Spleen (tissue), 11 donors: ENCODE data around the gene OMP. TPM values are rescaled to one million over a fixed set of nuclear protein-coding genes. Genes with fewer than 3 reads are reported as not detected.
A peak's percentile ranks its signal among the peaks of the same experiment; 100 is the strongest.

Experiments
- DNase-seq: peaks from one replicate; pipeline ENCODE4 v3.0.0-alpha.2; 2020
- H3K27ac ChIP-seq, 8 donors: fragments of 200-600 bp; sonication (generic) in 7 of 8; 1 replicate in 4 of 8; 2 replicates in 4 of 8; pipeline versions ENCODE4 v1.5.0 to v1.8.0; 2016 to 2021; ENCODE audit warnings: inconsistent platforms in 4 of 8, mild to moderate bottlenecking in 4 of 8, moderate library complexity in 1 of 8
- H3K27me3 ChIP-seq, 7 donors: fragments of 200-600 bp; sonication (generic) in 6 of 7; replicated peaks in 1 of 7; 1 replicate in 4 of 7; 2 replicates in 3 of 7; pipeline versions ENCODE4 v1.5.0 to v1.8.0; 2016 to 2021; ENCODE audit warnings: inconsistent platforms in 3 of 7, mild to moderate bottlenecking in 1 of 7
- H3K36me3 ChIP-seq, 6 donors: fragments of 200-600 bp; sonication (generic) in 5 of 6; 1 replicate in 4 of 6; 2 replicates in 2 of 6; pipeline versions ENCODE4 v1.5.0 to v1.8.0; 2016 to 2021; ENCODE audit warnings: inconsistent platforms in 2 of 6
- H3K4me1 ChIP-seq, 6 donors: fragments of 200-600 bp; sonication (generic) in 5 of 6; 1 replicate in 3 of 6; 2 replicates in 3 of 6; pipeline versions ENCODE4 v1.5.0 to v1.8.0; 2016 to 2021; ENCODE audit warnings: inconsistent platforms in 3 of 6
- H3K4me3 ChIP-seq, 8 donors: fragments of 200-600 bp; sonication (generic) in 7 of 8; 1 replicate in 4 of 8; 2 replicates in 4 of 8; pipeline versions ENCODE4 v1.5.0 to v1.8.0; 2016 to 2021; ENCODE audit warnings: inconsistent platforms in 4 of 8, mild to moderate bottlenecking in 4 of 8, moderate library complexity in 2 of 8
- H3K9me3 ChIP-seq, 8 donors: fragments of 200-600 bp; sonication (generic) in 7 of 8; 1 replicate in 4 of 8; 2 replicates in 4 of 8; pipeline versions ENCODE4 v1.5.0 to v1.8.0; 2016 to 2021; ENCODE audit warnings: inconsistent platforms in 4 of 8
- POLR2A ChIP-seq, 3 donors: fragments of 450-650 bp; IDR thresholded peaks; one replicate each; pipeline ENCODE4 v1.5.1; 2017; ENCODE audit warnings: antibody characterized with exemption in 3 of 3, mild to moderate bottlenecking in 1 of 3
- POLR2AphosphoS5 ChIP-seq, 3 donors: sonication (generic); formaldehyde crosslinking; IDR thresholded peaks; one replicate each; pipeline ENCODE4 v1.5.1; 2017; ENCODE audit warnings: antibody characterized with exemption in 3 of 3
- WGBS, 5 donors: extraction: QIAGEN DNeasy Blood & Tissue Kit in 3 of 5; methylation state at CpG; one replicate each; pipeline versions ENCODE4 v1.1.5 to v1.1.7; 2013 to 2018; 5-methylcytosine and 5-hydroxymethylcytosine counted together
- intact Hi-C: fragments of 100-400 bp; cut with DNase I; formaldehyde crosslinking; loops from one replicate; pipeline ENCODE4 v1.15.0; 2023; ENCODE audit warnings: low total_unique reads
- polyA plus RNA-seq, 3 donors: library from polyadenylated mRNA; stranded (reverse); fragments of 200-250 nt; gene quantifications; one replicate each; pipeline ENCODE4 v1.2.1, GENCODE V29; 2013
- total RNA-seq, 7 donors: library from RNA; depleted of rRNA in 3 of 7; stranded (reverse); fragments of >200 nt in 3 of 7; fragmentation: NEBNext Ultra II Directional in 4 of 7; extraction: Animal tissue kit (Norgen Biotek cat#: 25700) in 4 of 7; gene quantifications; one replicate each; pipeline versions ENCODE4 v1.1.0 to v1.2.1, GENCODE V29; 2016 to 2021
- TF ChIP-seq, protein P1 (sequence below), 11 experiments: fragments of 200-600 bp in 7 of 11; fragments of 450-650 bp in 4 of 11; sonication (generic) in 4 of 11; IDR thresholded peaks in 8 of 11; conservative IDR thresholded peaks in 3 of 11; 1 replicate in 7 of 11; 2 replicates in 4 of 11; pipeline versions ENCODE4 v1.4.0 to v1.8.0; 2016 to 2021; ENCODE audit warnings: antibody characterized with exemption in 11 of 11, inconsistent platforms in 4 of 11, mild to moderate bottlenecking in 1 of 11
- donor health status: healthy with polysubstance abuse.
- donor health status: DM: no; HTN: no; CAD: no; lungs with moderate emphysema.
- donor health status: DM: no; HTN: no; CAD: no.
- donor health status: Bipolar disorder and iron deficiency.
- donor health status: healthy.
- donor health status: DM: no; HTN: no; CAD: no.
- donor health status: DM: yes; HTN: yes; CAD: no.

OMP gene
- total and polyA plus RNA-seq, 10 donors: 0.51 to 0.64 TPM; not detected in 8

DNA sequence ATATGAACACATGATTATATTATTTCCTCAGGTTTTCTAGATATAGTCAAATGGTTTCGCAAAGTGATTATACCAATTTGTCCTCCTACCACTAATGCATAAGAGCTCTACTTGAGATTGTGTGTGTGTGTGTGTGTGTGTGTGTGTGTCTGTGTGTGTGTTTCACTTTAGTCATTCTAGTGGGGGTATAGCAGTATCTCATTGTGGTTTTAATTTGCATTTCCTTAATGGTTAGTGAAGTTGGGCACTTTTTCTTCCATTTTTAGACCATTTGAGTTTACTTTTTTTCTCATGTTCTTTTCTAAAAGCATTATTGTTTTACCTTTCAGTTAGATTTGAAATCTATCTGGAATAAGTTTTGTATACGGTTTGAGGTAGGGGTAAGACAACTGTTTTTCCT, 23.0 kb upstream of the OMP start:
- intact Hi-C loops: no loop called here
- TF ChIP-seq POLR2A (IDR thresholded peaks at IDR 0.05) (no peak), POLR2AphosphoS5 (IDR thresholded peaks at IDR 0.05) (no peak)
- TF ChIP-seq, protein P1, sequence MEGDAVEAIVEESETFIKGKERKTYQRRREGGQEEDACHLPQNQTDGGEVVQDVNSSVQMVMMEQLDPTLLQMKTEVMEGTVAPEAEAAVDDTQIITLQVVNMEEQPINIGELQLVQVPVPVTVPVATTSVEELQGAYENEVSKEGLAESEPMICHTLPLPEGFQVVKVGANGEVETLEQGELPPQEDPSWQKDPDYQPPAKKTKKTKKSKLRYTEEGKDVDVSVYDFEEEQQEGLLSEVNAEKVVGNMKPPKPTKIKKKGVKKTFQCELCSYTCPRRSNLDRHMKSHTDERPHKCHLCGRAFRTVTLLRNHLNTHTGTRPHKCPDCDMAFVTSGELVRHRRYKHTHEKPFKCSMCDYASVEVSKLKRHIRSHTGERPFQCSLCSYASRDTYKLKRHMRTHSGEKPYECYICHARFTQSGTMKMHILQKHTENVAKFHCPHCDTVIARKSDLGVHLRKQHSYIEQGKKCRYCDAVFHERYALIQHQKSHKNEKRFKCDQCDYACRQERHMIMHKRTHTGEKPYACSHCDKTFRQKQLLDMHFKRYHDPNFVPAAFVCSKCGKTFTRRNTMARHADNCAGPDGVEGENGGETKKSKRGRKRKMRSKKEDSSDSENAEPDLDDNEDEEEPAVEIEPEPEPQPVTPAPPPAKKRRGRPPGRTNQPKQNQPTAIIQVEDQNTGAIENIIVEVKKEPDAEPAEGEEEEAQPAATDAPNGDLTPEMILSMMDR (IDR thresholded peaks at IDR 0.05 in 8 of 11, conservative IDR thresholded peaks at IDR 0.05 in 3 of 11): no peak
- WGBS, 5 donors: 66 to 93% (median 93%) methylated on average over 2 of the region's 2 CpGs

DNA sequence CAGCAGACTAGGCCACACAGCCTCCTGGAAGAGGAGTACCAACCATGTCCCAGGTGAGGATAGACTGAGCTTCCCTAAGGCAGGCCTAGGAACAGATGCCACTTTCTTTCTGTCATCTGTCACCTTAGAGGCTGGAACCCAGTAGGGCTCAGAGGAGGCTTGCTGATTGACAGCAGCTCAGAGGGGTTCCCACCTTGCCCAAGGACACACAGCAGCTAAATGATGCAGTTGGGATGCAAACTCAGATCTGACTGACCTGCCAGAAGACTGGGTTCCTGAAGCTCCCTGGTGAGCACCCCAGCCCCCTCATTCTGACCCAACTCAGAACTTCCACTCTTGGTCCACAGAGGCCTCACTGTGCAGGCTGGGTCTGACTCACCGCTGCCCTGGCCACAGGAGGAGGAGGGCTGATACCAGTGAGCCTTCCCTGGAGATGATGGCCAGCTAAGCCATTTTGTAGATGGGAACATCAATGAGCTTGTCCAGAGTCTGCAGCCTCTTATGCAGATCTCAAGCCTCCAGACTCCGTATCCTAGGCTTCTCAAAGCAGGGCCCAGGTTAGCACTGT, 21.9 kb upstream of the OMP start:
- Histone ChIP-seq H3K27me3 (no peaks in the 10 kb centered on the region), H3K4me1 (peaks cover 10 to 42% (median 22%) of the 10 kb centered on the region in 6 donors), H3K4me3 (no peak overlapping the region), H3K9me3 (no peaks in the 10 kb centered on the region), H3K27ac (no peak overlapping the region), H3K36me3 (no peaks in the 10 kb centered on the region)
- intact Hi-C loops: no loop called here
- TF ChIP-seq POLR2AphosphoS5 (IDR thresholded peaks at IDR 0.05) (no peak), POLR2A (IDR thresholded peaks at IDR 0.05) (no peak)
- TF ChIP-seq, protein P1 (IDR thresholded peaks at IDR 0.05 in 8 of 11, conservative IDR thresholded peaks at IDR 0.05 in 3 of 11): no peak
- 78 to 100% (median 93%) methylated on average over 2 of the region's 2 CpGs; no CpG with 5 or more reads in 1 of the 5 donors for WGBS, 5 donors
- DNase-seq: peak; percentile 33

More for the DNA sequence above, 23.0 kb upstream of the OMP start:
- DNase-seq: no peak
- Histone ChIP-seq H3K4me3 (no peak overlapping the region), H3K27me3 (no peaks in the 10 kb centered on the region), H3K9me3 (no peaks in the 10 kb centered on the region), H3K27ac (no peak overlapping the region), H3K4me1 (peaks cover 10 to 39% (median 24%) of the 10 kb centered on the region in 6 donors), H3K36me3 (no peaks in the 10 kb centered on the region)

DNA sequence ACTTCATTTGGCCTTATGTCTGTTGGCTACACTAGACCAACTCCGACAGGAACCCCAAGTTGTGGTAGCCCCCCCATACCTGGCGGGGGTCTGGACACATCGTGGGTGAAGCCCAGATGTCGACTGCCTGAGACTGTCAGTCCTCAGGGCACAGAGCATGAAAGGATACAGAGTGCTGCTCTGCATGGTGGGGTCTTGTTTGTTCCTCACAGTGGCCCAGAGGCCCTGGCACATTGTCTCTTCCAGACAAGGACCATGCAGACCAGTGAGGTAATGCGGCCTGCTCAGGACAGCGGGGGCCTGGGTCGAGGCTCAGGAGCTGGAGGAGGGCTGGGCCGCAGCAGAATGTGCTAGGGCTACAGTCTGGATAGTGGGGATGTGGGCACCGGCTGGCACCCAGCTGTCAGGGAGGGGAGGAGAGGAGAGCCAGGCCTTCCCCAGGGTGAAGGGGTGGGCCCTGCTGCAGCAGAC, 21.2 kb upstream of the OMP start:
- no peak overlapping the region for H3K27ac ChIP-seq
- H3K36me3 ChIP-seq: no peaks in the 10 kb centered on the region
- peaks cover 10 to 48% (median 24%) of the 10 kb centered on the region in 6 donors for H3K4me1 ChIP-seq
- H3K4me3 ChIP-seq: no peak overlapping the region
- intact Hi-C loops: no loop called here
- peak; percentile 55 for DNase-seq
- WGBS, 5 donors: 88 to 96% (median 93%) methylated on average over 6 to 9 of the region's 9 CpGs
- H3K9me3 ChIP-seq: no peaks in the 10 kb centered on the region
- no peaks in the 10 kb centered on the region for H3K27me3 ChIP-seq
- TF ChIP-seq POLR2A (IDR thresholded peaks at IDR 0.05) (no peak), POLR2AphosphoS5 (IDR thresholded peaks at IDR 0.05) (no peak)
- TF ChIP-seq, protein P1 (IDR thresholded peaks at IDR 0.05 in 8 of 11, conservative IDR thresholded peaks at IDR 0.05 in 3 of 11): no peak

DNA sequence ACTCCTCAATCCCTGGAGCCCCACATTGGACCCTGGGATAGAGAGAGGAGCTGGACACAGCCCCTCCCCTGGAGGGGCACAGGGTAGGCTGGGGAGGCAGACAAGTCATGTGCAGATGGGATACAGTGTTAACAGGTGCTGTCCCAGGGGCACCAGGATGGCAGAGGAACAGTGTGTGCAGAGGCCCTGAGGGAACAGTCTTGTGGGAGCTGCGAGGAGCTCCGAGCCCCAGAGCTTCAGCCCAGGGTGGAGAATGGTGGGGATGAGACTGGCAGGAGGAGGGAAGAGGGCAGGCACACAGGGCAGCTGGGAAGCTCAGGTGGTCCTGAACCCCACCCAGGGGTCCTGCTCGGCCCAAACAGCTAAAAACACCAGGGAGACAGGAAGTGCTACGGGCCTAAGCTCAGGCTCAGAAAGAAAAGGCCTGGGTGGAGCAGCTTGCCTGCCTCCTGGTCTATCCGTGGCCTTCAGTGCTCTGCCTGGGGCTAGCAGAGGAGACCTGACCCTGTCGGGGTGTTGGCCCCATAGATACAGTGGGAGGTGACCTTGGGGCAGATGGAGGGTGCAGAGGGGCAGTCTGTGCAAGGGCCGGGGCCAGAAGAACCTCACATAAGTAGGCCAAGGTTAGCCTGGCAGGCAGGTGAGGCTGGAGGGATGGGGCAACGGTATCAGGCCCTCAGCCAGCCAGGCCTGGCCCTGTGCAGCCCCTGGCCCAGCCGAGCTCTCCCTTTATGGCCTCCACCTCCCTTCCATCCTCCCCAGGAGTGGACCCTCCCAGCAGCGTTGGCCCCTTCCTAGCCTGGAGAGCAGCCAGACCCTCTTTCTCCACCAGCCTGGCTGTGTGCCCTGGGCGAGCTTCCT, 20.4 kb upstream of the OMP start:
- Histone ChIP-seq H3K27me3 (no peaks in the 10 kb centered on the region), H3K36me3 (no peaks in the 10 kb centered on the region), H3K4me3 (peak overlapping the region in 1 of 8 donors; percentile 27), H3K9me3 (no peaks in the 10 kb centered on the region), H3K4me1 (peaks cover 10 to 56% (median 25%) of the 10 kb centered on the region in 6 donors), H3K27ac (peak overlapping the region; percentile 58 to 84 (median 74))
- TF ChIP-seq POLR2AphosphoS5 (IDR thresholded peaks at IDR 0.05): no peak
- TF ChIP-seq, protein P1 (IDR thresholded peaks at IDR 0.05 in 8 of 11, conservative IDR thresholded peaks at IDR 0.05 in 3 of 11): no peak
- TF ChIP-seq POLR2A (IDR thresholded peaks at IDR 0.05): no peak
- intact Hi-C loops: no loop called here
- WGBS, 5 donors: 52 to 63% (median 55%) methylated on average over 11 of the region's 11 CpGs
- DNase-seq: peak; percentile 68
